Measurements from ENCODE around the gene RGS6.

Gene RGS6

GRCh38 chr14:71988476-71988875 is 56.2 kb downstream of the RGS6 start:
- no peak for TF ChIP-seq CTCF (IDR thresholded peaks at IDR 0.05)

GRCh38 chr14:71988939-71989338 is 56.7 kb downstream of the RGS6 start:
- TF ChIP-seq CTCF (IDR thresholded peaks at IDR 0.05), result no peak

- TF ChIP-seq CTCF (IDR thresholded peaks at IDR 0.05), result no peak
Measured at GRCh38 chr14:71994416-71994815, 62.2 kb downstream of the RGS6 start.

GRCh38 chr14:71995741-71996140 is 63.5 kb downstream of the RGS6 start:
- TF ChIP-seq CTCF (IDR thresholded peaks at IDR 0.05), result no peak

GRCh38 chr14:71996610-71997009 is 64.4 kb downstream of the RGS6 start:
- TF ChIP-seq CTCF (IDR thresholded peaks at IDR 0.05), result no peak

GRCh38 chr14:72000907-72001306 is 68.7 kb downstream of the RGS6 start:
- TF ChIP-seq CTCF (IDR thresholded peaks at IDR 0.05), result no peak

GRCh38 chr14:72002731-72003130 is 70.5 kb downstream of the RGS6 start:
- TF ChIP-seq CTCF (IDR thresholded peaks at IDR 0.05), result no peak

GRCh38 chr14:72008666-72009065 is 76.4 kb downstream of the RGS6 start:
- TF ChIP-seq CTCF (IDR thresholded peaks at IDR 0.05), result no peak

All from LNCAP (cell line).